Stimulated activated CD8-positive, alpha-beta memory T cell treated with anti-CD3 and anti-CD28 coated beads, Interleukin-2, amount 100 ng/mL, for 1 hour (primary cell): ENCODE measurements around the gene NLRP4.
"Not testable (repeated sequence)": the region's sequence is repeated elsewhere in the genome, so short reads cannot be mapped to it uniquely, and the experiment has no call there.

ENCODE experiments used
- DNase-seq, 2 donors: peaks; one replicate each; pipeline ENCODE4 v3.0.0-alpha.2; 2020; ENCODE audit warnings: low read depth in 2 of 2

NLRP4 gene

GRCh38 chr19:55877211-55877610, 40.9 kb downstream of the NLRP4 start:
- no peak for DNase-seq

GRCh38 chr19:55882626-55883025, 46.3 kb downstream of the NLRP4 start:
- no peak for DNase-seq

DNA sequence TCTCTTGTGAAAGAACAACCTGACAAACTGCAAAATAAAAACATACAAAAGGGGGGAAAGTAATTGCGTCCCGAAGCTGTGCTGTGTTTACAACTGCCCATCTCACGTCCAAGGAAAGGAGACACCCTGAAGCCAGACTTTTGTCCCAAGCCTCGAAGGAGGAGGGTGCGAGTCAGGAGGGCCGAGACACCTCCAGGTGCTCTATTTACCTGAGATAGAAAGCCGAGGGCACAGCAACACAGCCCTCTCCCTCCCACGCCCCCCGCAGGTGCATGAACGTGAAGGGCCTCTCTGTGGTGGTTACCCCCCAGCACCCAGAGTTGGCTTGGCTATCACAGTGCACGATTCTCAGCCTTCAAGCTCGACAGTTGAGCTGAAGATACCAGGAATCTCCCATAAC, 62.6 kb downstream of the NLRP4 start:
- DNase-seq: no peak

DNA sequence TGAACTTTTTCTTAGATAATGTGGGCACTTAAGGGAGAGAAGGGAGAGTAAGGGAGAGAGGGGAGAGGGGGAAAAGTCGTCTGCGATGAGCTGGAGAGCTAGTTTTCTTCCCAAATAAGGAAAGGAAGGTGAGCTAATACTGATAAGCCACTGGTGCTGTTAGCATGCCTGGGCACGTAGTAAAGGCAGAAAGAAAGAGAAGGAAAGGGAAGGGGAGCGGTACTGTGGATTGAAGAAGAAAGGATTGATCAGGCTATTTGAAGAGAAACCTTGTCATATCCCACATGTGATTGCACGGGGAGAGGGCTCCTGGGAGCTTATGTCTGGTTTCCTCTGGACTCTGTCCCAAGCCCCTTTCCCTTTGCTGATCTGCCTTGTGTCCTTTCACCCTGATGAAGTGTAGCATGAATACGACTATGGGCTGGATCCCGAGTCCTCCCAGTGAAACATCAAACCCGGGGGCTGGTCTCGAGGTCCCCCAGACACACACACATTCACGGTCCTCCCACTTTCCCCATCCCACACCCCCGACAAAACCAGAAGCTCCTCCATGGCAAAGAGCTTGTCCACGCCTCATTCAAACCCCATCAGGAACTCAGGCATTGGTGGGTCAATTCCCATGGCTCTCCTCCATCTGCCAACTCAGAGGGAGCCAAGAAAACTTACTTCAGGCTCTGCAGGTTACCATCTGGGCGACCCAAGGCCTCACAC, 65.2 kb downstream of the NLRP4 start:
- DNase-seq: no peak

GRCh38 chr19:55902080-55902751, 65.9 kb downstream of the NLRP4 start:
- no peak for DNase-seq

DNA sequence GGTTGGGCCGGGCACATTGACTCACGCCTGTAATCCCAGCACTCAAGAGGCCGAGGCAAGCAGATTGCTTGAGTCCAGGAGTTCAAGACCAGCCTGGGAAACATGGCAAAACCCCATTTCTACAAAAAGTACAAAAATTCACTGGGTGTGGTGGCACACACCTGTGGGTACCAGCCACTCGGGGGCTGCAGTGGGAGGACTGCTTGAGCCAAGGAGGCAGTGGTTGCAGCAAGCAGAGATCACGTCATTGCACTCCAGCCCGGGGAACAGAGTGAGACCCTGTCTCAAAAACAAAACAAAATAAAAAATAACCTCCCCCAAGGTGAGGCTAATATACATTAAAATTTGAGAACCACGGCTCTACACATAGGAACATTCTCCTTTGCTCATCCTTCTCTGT, 70.9 kb downstream of the NLRP4 start:
- no peak for DNase-seq

GRCh38 chr19:55907746-55908145, 71.4 kb downstream of the NLRP4 start:
- no peak for DNase-seq

- DNase-seq: no peak
Observed at GRCh38 chr19:55909801-55910200, 73.5 kb downstream of the NLRP4 start.

GRCh38 chr19:55912916-55913315, 76.6 kb downstream of the NLRP4 start:
- no peak for DNase-seq

GRCh38 chr19:55913643-55914268, 77.4 kb downstream of the NLRP4 start:
- no peak for DNase-seq

DNA sequence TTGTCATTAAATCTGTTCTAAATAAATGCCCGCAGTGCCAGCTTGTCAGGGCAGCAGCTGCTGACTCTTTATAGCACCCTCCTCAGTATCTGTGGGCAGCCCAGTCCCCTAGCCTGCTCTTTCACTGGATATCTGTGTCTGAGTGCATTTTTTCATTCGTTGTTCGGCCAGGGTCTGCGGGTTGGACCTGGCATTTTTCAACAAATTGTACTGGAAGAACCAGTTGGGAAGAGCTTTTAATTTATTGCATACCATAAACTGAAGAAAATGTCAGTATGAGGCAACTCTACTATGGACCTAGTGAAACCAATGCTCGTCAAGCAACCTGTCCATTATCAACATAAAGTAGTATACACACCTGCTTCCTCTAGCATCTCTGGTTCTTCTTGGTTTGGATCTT, 87.2 kb downstream of the NLRP4 start:
- no peak for DNase-seq

- no peak for DNase-seq
Observed at GRCh38 chr19:55927991-55928390, 91.7 kb downstream of the NLRP4 start.

GRCh38 chr19:55929258-55929657, 92.9 kb downstream of the NLRP4 start:
- not testable (repeated sequence) for DNase-seq

DNA sequence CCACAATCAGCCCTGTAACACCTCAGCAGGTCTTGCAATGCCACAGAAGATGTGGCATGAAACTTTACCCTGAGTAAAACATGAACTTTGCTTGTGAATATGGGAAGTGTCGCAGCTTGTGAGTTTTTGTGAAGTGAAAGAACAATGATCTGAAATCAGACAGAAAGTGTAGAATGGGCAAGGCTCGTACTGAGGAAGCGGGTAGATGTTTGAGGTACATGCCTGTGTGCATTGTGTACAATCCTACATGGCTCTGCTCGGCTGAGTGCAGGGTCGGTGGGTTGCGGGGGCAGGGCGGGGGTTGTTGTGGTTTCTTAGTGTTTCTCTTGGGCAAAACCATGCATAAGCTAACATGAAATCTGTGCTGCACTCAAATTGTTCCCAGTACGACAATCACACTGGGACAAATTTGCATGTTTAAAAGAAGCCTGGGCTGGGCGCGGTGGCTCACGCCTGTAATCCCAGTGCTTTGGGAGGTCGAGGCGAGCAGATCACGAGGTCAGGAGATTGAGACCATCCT, 94.7 kb downstream of the NLRP4 start:
- no peak for DNase-seq
